Measurements from ENCODE around the gene MTOR.

MTOR gene

GRCh38 chr1:11294951-11295350 lies 32.6 kb upstream of the MTOR start:
- TF ChIP-seq REST (IDR thresholded peaks at IDR 0.05; ENCODE audit: insufficient read depth in 1 of 2, low read depth in 2 of 2, low read length in 2 of 2) (no peak), POLR2AphosphoS5 (IDR thresholded peaks at IDR 0.05; ENCODE audit: low read depth, low read length) (no peak), SIN3A (IDR thresholded peaks at IDR 0.05; ENCODE audit: borderline replicate concordance, insufficient read depth, low read length) (no peak), FOXP2 (optimal IDR thresholded peaks at IDR 0.05; ENCODE audit: borderline replicate concordance, extremely low read depth, extremely low read length, insufficient read depth) (no peak), TAF1 (IDR thresholded peaks at IDR 0.05; ENCODE audit: borderline replicate concordance, insufficient read depth, low read length) (no peak)

- TF ChIP-seq SIN3A (IDR thresholded peaks at IDR 0.05; ENCODE audit: borderline replicate concordance, insufficient read depth, low read length) (no peak), TAF1 (IDR thresholded peaks at IDR 0.05; ENCODE audit: borderline replicate concordance, insufficient read depth, low read length) (no peak), FOXP2 (optimal IDR thresholded peaks at IDR 0.05; ENCODE audit: borderline replicate concordance, extremely low read depth, extremely low read length, insufficient read depth) (no peak), REST (IDR thresholded peaks at IDR 0.05; ENCODE audit: insufficient read depth in 1 of 2, low read depth in 2 of 2, low read length in 2 of 2) (no peak), POLR2AphosphoS5 (IDR thresholded peaks at IDR 0.05; ENCODE audit: low read depth, low read length) (no peak)
Measured at GRCh38 chr1:11293856-11294255, 31.5 kb upstream of the MTOR start.

- TF ChIP-seq REST (IDR thresholded peaks at IDR 0.05; ENCODE audit: insufficient read depth in 1 of 2, low read depth in 2 of 2, low read length in 2 of 2) (no peak), TAF1 (IDR thresholded peaks at IDR 0.05; ENCODE audit: borderline replicate concordance, insufficient read depth, low read length) (no peak), FOXP2 (optimal IDR thresholded peaks at IDR 0.05; ENCODE audit: borderline replicate concordance, extremely low read depth, extremely low read length, insufficient read depth) (no peak), SIN3A (IDR thresholded peaks at IDR 0.05; ENCODE audit: borderline replicate concordance, insufficient read depth, low read length) (no peak), POLR2AphosphoS5 (IDR thresholded peaks at IDR 0.05; ENCODE audit: low read depth, low read length) (no peak)
Measured at GRCh38 chr1:11291049-11291448, 28.7 kb upstream of the MTOR start.

- TF ChIP-seq REST (IDR thresholded peaks at IDR 0.05; ENCODE audit: insufficient read depth in 1 of 2, low read depth in 2 of 2, low read length in 2 of 2) (no peak), POLR2AphosphoS5 (IDR thresholded peaks at IDR 0.05; ENCODE audit: low read depth, low read length) (no peak), FOXP2 (optimal IDR thresholded peaks at IDR 0.05; ENCODE audit: borderline replicate concordance, extremely low read depth, extremely low read length, insufficient read depth) (no peak), SIN3A (IDR thresholded peaks at IDR 0.05; ENCODE audit: borderline replicate concordance, insufficient read depth, low read length) (no peak), TAF1 (IDR thresholded peaks at IDR 0.05; ENCODE audit: borderline replicate concordance, insufficient read depth, low read length) (no peak)
Measured at GRCh38 chr1:11289064-11289463, 26.7 kb upstream of the MTOR start.

All from PFSK-1 (cell line).